ENCODE data around the gene THADA. TPM values are rescaled to one million over a fixed set of nuclear protein-coding genes. Genes with fewer than 3 reads are reported as not detected.

THADA gene
- total RNA-seq, 1 donor = 39.4 TPM

DNA sequence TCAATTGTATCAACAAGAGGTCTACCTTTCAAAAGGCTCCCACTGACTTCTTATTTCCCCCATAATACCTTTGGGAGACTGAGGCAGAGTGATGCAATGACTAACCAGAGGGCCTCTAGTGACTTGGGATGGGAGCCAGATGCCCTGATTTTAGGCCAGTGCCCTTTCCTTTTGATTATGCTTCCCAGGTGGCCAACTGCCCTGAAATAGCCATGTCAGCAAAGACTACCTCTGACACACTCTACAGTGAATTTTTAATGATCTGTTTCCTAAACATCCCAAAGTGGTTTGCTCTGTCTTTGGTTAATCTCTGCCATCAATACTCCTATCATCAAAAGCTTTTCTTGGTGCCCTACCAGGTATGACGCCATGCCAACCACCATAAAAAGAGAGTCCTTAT lies 303.5 kb downstream of the THADA start:
- Histone ChIP-seq H3K36me3 (ENCODE audit: insufficient read depth, low read length) (peaks cover 3% of the 10 kb centered on the region), H3K4me3 (ENCODE audit: insufficient read depth, low read length) (no peak overlapping the region), H3K27ac (ENCODE audit: low read depth, low read length) (no peak overlapping the region), H2AFZ (ENCODE audit: low read length) (no peak overlapping the region), H3K27me3 (ENCODE audit: insufficient read depth, low read length) (no peaks in the 10 kb centered on the region), H3K79me2 (ENCODE audit: insufficient read depth, low read length) (no peaks in the 10 kb centered on the region), H4K20me1 (ENCODE audit: insufficient read depth, low read length) (peaks cover 3% of the 10 kb centered on the region), H3K9me3 (ENCODE audit: low read depth, low read length) (no peaks in the 10 kb centered on the region), H3K4me1 (ENCODE audit: insufficient read depth, low read length) (peaks cover 11% of the 10 kb centered on the region), H3K4me2 (ENCODE audit: insufficient read depth, low read length) (no peak overlapping the region)
- no peak for TF ChIP-seq CTCF (IDR thresholded peaks at IDR 0.05; ENCODE audit: extremely low read depth, low read depth, low read length)
- no peak for DNase-seq (ENCODE audit: insufficient read length, low spot score, missing footprints)

DNA sequence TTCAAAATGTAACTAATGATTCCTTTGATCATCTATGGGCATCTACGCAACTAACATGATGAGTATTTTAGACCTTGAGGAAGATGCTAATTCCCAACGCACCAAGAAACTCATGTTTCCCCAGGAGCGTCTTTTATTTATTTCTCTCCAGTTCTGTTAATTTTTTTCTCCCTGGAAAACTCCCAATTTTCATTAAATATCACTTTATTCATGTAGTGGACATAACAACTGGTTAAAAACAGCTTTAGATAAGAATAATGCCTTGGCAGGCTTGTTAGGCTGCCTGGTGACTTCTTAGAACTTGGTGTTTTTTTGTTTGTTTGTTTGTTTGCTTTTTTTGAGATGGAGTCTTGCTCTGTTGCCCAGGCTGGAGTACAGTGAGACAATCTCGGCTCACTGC lies 306.5 kb downstream of the THADA start:
- peaks cover 3% of the 10 kb centered on the region for H3K9me3 ChIP-seq (ENCODE audit: low read depth, low read length)
- H3K4me2 ChIP-seq (ENCODE audit: insufficient read depth, low read length) = no peak overlapping the region
- H3K4me3 ChIP-seq (ENCODE audit: insufficient read depth, low read length) = no peak overlapping the region
- no peak overlapping the region for H2AFZ ChIP-seq (ENCODE audit: low read length)
- no peaks in the 10 kb centered on the region for H3K79me2 ChIP-seq (ENCODE audit: insufficient read depth, low read length)
- peaks cover 10% of the 10 kb centered on the region for H3K4me1 ChIP-seq (ENCODE audit: insufficient read depth, low read length)
- peaks cover 3% of the 10 kb centered on the region for H4K20me1 ChIP-seq (ENCODE audit: insufficient read depth, low read length)
- no peak for TF ChIP-seq CTCF (IDR thresholded peaks at IDR 0.05; ENCODE audit: extremely low read depth, low read depth, low read length)
- no peak overlapping the region for H3K27ac ChIP-seq (ENCODE audit: low read depth, low read length)
- H3K27me3 ChIP-seq (ENCODE audit: insufficient read depth, low read length) = no peaks in the 10 kb centered on the region
- DNase-seq (ENCODE audit: insufficient read length, low spot score, missing footprints) = no peak
- H3K36me3 ChIP-seq (ENCODE audit: insufficient read depth, low read length) = peaks cover 29% of the 10 kb centered on the region

- no peak for DNase-seq (ENCODE audit: insufficient read length, low spot score, missing footprints)
Measured at GRCh38 chr2:43288417-43289305, 307.2 kb downstream of the THADA start.

More at GRCh38 chr2:43288417-43289305, 307.2 kb downstream of the THADA start:
- peaks cover 3% of the 10 kb centered on the region for H4K20me1 ChIP-seq (ENCODE audit: insufficient read depth, low read length)
- peaks cover 4% of the 10 kb centered on the region for H3K9me3 ChIP-seq (ENCODE audit: low read depth, low read length)
- no peaks in the 10 kb centered on the region for H3K27me3 ChIP-seq (ENCODE audit: insufficient read depth, low read length)
- H3K79me2 ChIP-seq (ENCODE audit: insufficient read depth, low read length) = no peaks in the 10 kb centered on the region
- no peak overlapping the region for H2AFZ ChIP-seq (ENCODE audit: low read length)
- peaks cover 33% of the 10 kb centered on the region for H3K36me3 ChIP-seq (ENCODE audit: insufficient read depth, low read length)
- no peak overlapping the region for H3K4me2 ChIP-seq (ENCODE audit: insufficient read depth, low read length)
- no peak overlapping the region for H3K27ac ChIP-seq (ENCODE audit: low read depth, low read length)
- TF ChIP-seq CTCF (IDR thresholded peaks at IDR 0.05; ENCODE audit: extremely low read depth, low read depth, low read length) = no peak
- no peak overlapping the region for H3K4me3 ChIP-seq (ENCODE audit: insufficient read depth, low read length)
- peaks cover 6% of the 10 kb centered on the region for H3K4me1 ChIP-seq (ENCODE audit: insufficient read depth, low read length)

All from osteoblast (primary cell).